Forelimb muscle (tissue), 1 donor: ENCODE data around the gene METRN. TPM values are rescaled to one million over a fixed set of nuclear protein-coding genes. Genes with fewer than 3 reads are reported as not detected.

ENCODE experiments used
- DNase-seq: peaks from one replicate; pipeline ENCODE4 v3.0.0-alpha.2; 2013; ENCODE audit warnings: low read depth
- polyA plus RNA-seq: library from polyadenylated mRNA; unstranded; fragments of 120-200 nt; gene quantifications from one replicate; pipeline ENCODE4 v1.2.1, GENCODE V29; 2013; ENCODE audit not compliant: insufficient read length

The METRN gene
- polyA plus RNA-seq, 1 donor: 26.1 TPM

- DNase-seq: no peak
Observed at GRCh38 chr16:677316-678190, 37.4 kb upstream of the METRN start.

- DNase-seq: no peak
Observed at GRCh38 chr16:678209-678857, 36.6 kb upstream of the METRN start.

GRCh38 chr16:678858-679813, 35.8 kb upstream of the METRN start:
- no peak for DNase-seq

- DNase-seq: peak; percentile 38
Observed at GRCh38 chr16:679814-680624, 34.9 kb upstream of the METRN start, which contains the start of gene STUB1. Gene STUB1, plus strand, starts transcription at chr16:680410. Its CDS starts 116 bp downstream, at chr16:680526.

- no peak for DNase-seq
Observed at GRCh38 chr16:680625-680945, 34.3 kb upstream of the METRN start.

GRCh38 chr16:680967-681745, 33.8 kb upstream of the METRN start:
- DNase-seq: no peak

GRCh38 chr16:681746-682427, 33.0 kb upstream of the METRN start:
- no peak for DNase-seq

GRCh38 chr16:682493-683395, 32.2 kb upstream of the METRN start:
- no peak for DNase-seq

- no peak for DNase-seq
Observed at GRCh38 chr16:683396-684070, 31.4 kb upstream of the METRN start.

GRCh38 chr16:684071-684794, 30.7 kb upstream of the METRN start, which contains the start of gene JMJD8:
Gene JMJD8, minus strand, starts transcription at chr16:684334. Its CDS starts 15 bp downstream, at chr16:684319.
- peak; percentile 77 for DNase-seq

GRCh38 chr16:684961-685696, 29.8 kb upstream of the METRN start:
- no peak for DNase-seq

- no peak for DNase-seq
Observed at GRCh38 chr16:685967-686366, 29.0 kb upstream of the METRN start.

- no peak for DNase-seq
Observed at GRCh38 chr16:686459-687260, 28.3 kb upstream of the METRN start.

- no peak for DNase-seq
Observed at GRCh38 chr16:687499-687898, 27.4 kb upstream of the METRN start.

GRCh38 chr16:689175-689897, 25.6 kb upstream of the METRN start:
- no peak for DNase-seq
